ENCODE results near the gene CASZ1.

CASZ1 gene

DNA sequence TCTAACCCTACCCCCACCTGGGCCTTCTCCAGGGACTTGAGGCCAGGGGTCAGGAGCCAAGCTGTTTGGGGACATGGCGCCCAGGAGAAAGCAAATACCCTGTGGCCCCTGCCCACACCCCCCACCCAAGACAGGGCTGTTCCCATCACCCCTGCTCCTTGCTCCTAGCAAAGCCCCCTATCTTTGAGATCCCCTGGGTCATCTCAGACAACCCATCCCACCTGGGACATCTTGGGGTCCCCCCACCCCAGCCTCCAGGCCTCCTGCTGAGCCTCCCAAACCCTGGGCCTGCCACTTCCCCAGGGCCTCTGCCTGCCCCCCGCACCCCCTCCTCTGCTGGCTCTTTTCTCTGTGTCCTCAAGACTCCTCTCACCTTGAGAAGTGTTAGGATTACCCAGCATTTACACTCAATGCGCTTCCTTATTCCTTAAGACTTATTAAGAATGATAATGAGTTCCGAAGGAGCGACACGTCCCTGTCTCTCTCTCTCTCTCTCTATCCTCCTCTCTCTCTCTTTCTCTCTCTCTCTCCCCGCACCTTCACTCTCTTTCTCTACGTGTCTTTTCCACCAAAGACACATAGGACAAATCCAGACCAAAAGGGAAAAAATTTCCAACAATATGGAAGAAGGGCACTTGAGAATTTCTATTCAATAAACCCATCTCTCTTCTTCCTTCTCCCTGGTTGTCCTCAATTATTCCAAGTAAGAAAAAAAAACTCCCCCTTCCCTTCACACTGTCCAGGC, 7.2 kb downstream of the CASZ1 start:
- H3K4me1 ChIP-seq (ENCODE audit: control insufficient read depth, low read depth, low read length) = peaks cover 21% of the 10 kb centered on the region
- no peaks in the 10 kb centered on the region for H3K36me3 ChIP-seq (ENCODE audit: control insufficient read depth, low read depth, low read length)
- no peaks in the 10 kb centered on the region for H3K9me3 ChIP-seq (ENCODE audit: control insufficient read depth, low read depth, low read length)
- no peak overlapping the region for H3K4me3 ChIP-seq (ENCODE audit: low read length)
- H3K9ac ChIP-seq (ENCODE audit: low read length) = no peak overlapping the region
- H3K27me3 ChIP-seq (ENCODE audit: control insufficient read depth, insufficient read depth, low read length) = peaks cover 38% of the 10 kb centered on the region
- H3K27ac ChIP-seq (ENCODE audit: low read length) = no peak overlapping the region

GRCh38 chr1:10788592-10789006, 7.8 kb downstream of the CASZ1 start:
- Histone ChIP-seq H3K36me3 (ENCODE audit: control insufficient read depth, low read depth, low read length) (no peaks in the 10 kb centered on the region), H3K9ac (ENCODE audit: low read length) (no peak overlapping the region), H3K4me1 (ENCODE audit: control insufficient read depth, low read depth, low read length) (peaks cover 19% of the 10 kb centered on the region), H3K9me3 (ENCODE audit: control insufficient read depth, low read depth, low read length) (no peaks in the 10 kb centered on the region), H3K27ac (ENCODE audit: low read length) (no peak overlapping the region), H3K27me3 (ENCODE audit: control insufficient read depth, insufficient read depth, low read length) (peaks cover 32% of the 10 kb centered on the region), H3K4me3 (ENCODE audit: low read length) (no peak overlapping the region)

DNA sequence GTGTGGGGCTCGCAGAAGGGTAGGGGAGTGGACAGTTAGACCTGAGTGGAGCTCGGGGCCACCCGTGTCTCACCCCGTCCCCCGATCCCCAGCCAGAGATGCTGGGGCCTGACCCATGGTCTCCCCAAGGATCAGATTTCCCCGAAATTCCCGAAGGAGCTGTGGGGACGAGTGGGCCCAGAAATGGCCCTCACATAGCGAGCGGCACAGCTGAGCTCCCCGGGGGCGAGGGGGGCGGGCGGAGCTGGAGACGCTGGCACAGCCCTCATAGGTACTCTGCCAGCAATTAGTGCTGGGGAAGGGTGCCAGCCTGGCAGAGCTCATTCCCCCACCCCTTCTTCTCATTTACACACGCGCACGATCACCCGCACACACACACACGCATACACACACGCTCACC, 9.2 kb downstream of the CASZ1 start:
- Histone ChIP-seq H3K27ac (ENCODE audit: low read length) (no peak overlapping the region), H3K27me3 (ENCODE audit: control insufficient read depth, insufficient read depth, low read length) (peaks cover 19% of the 10 kb centered on the region), H3K9ac (ENCODE audit: low read length) (no peak overlapping the region), H3K9me3 (ENCODE audit: control insufficient read depth, low read depth, low read length) (no peaks in the 10 kb centered on the region), H3K36me3 (ENCODE audit: control insufficient read depth, low read depth, low read length) (no peaks in the 10 kb centered on the region), H3K4me1 (ENCODE audit: control insufficient read depth, low read depth, low read length) (peaks cover 10% of the 10 kb centered on the region), H3K4me3 (ENCODE audit: low read length) (no peak overlapping the region)

- Histone ChIP-seq H3K4me1 (ENCODE audit: control insufficient read depth, low read depth, low read length) (peaks cover under 1% of the 10 kb centered on the region), H3K9me3 (ENCODE audit: control insufficient read depth, low read depth, low read length) (no peaks in the 10 kb centered on the region), H3K27ac (ENCODE audit: low read length) (no peak overlapping the region), H3K36me3 (ENCODE audit: control insufficient read depth, low read depth, low read length) (no peaks in the 10 kb centered on the region), H3K4me3 (ENCODE audit: low read length) (no peak overlapping the region), H3K27me3 (ENCODE audit: control insufficient read depth, insufficient read depth, low read length) (peaks cover 7% of the 10 kb centered on the region), H3K9ac (ENCODE audit: low read length) (no peak overlapping the region)
Observed at GRCh38 chr1:10785728-10786638, 10.5 kb downstream of the CASZ1 start.

DNA sequence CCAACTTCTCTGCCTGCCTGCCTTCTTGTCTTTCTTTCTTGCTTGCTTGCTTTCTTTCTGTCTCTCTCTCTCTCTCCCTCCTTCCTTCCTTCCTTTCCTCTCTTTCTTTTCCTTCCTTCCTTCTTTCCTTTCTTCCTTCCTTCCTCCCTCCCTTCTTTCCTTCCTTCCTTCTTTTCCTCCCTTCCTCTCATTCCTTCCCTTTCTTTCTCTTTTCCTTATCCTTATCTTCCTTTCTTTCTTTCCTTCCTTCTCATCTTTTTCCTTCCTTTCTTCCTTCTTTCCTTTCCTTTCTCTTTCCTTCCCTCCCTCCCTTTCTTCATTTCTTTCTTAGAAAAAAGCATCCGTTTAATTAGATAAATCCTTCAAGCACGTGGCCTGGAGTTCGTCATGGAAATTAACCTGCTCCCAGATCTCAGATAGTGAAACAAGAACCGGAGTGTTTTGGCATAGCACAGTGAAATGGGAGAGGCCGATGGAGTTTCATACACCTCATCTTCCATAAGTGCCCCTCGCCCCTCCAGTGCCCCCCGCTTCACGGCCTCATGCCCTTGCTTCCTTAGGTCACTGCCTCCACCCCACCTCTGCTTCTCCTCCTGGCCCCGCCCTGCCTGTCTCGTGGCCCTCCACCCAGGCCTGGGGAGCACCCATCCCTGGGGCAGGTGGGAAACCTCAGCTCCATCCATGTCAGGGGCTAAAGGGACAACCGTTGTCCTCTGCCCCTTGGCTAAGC, 11.3 kb downstream of the CASZ1 start:
- Histone ChIP-seq H3K27me3 (ENCODE audit: control insufficient read depth, insufficient read depth, low read length) (no peaks in the 10 kb centered on the region), H3K27ac (ENCODE audit: low read length) (no peak overlapping the region), H3K9me3 (ENCODE audit: control insufficient read depth, low read depth, low read length) (no peaks in the 10 kb centered on the region), H3K9ac (ENCODE audit: low read length) (no peak overlapping the region), H3K36me3 (ENCODE audit: control insufficient read depth, low read depth, low read length) (no peaks in the 10 kb centered on the region), H3K4me3 (ENCODE audit: low read length) (no peak overlapping the region), H3K4me1 (ENCODE audit: control insufficient read depth, low read depth, low read length) (no peaks in the 10 kb centered on the region)

DNA sequence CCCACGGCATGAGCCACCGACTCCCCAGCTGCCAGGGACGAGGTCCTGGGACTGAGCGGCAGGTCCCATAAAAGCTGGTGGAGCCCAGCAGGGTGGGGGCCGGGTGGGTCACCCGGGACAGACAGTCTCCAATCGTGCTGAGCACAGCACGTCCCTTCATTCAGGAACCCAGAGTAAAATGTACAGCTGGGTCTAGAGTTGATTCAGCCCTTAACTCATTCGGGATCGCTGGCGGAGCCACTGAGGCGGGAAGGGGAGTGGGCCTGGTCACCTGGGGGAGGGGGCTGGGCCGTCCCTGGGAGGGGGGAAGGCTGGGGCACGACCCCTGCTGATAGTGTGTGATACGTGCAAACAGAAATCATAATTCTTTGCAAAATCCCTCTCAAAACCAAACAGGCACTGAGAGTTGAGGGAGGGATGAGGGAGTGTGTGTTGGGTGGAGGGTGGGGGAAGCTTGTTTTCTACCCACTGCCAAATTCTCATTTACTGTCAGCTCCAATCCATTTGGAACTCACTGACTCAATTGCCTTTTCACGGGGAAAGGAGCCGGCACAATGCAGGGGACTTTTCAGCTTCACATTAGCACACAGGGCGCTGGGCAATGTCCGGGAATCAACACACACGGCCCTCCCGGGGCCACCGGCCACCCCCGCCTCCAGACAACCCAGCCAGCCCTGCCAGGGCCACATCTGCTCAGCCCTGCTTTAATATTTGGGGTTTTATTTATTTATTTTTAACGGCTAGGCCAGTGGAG, 13.8 kb downstream of the CASZ1 start:
- H3K27me3 ChIP-seq (ENCODE audit: control insufficient read depth, insufficient read depth, low read length) = no peaks in the 10 kb centered on the region
- H3K9me3 ChIP-seq (ENCODE audit: control insufficient read depth, low read depth, low read length) = no peaks in the 10 kb centered on the region
- no peaks in the 10 kb centered on the region for H3K36me3 ChIP-seq (ENCODE audit: control insufficient read depth, low read depth, low read length)
- H3K27ac ChIP-seq (ENCODE audit: low read length) = no peak overlapping the region
- H3K9ac ChIP-seq (ENCODE audit: low read length) = no peak overlapping the region
- H3K4me3 ChIP-seq (ENCODE audit: low read length) = no peak overlapping the region
- H3K4me1 ChIP-seq (ENCODE audit: control insufficient read depth, low read depth, low read length) = no peaks in the 10 kb centered on the region

DNA sequence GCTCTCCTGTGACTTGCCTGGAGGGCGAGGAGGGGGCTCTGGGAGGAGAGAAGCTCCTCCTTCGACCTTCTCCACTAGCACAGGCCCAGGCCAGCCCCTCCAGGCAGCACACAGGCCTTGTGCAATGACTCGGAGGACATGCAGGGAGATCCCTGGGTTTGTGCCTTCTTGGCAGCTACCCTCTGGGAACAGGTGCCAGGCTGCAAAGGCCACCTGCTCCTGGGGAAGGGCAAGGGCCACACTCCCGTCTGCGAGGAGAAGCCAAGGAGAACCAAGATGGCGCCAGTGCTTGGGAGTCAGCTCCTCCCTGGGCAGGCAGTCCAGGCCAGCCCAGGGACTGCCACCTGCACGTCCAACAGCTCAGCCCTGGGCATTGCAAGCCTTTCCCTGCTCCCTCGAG, 15.3 kb downstream of the CASZ1 start:
- Histone ChIP-seq H3K27me3 (ENCODE audit: control insufficient read depth, insufficient read depth, low read length) (no peaks in the 10 kb centered on the region), H3K9me3 (ENCODE audit: control insufficient read depth, low read depth, low read length) (no peaks in the 10 kb centered on the region), H3K9ac (ENCODE audit: low read length) (no peak overlapping the region), H3K4me1 (ENCODE audit: control insufficient read depth, low read depth, low read length) (no peaks in the 10 kb centered on the region), H3K36me3 (ENCODE audit: control insufficient read depth, low read depth, low read length) (no peaks in the 10 kb centered on the region), H3K4me3 (ENCODE audit: low read length) (no peak overlapping the region), H3K27ac (ENCODE audit: low read length) (no peak overlapping the region)

DNA sequence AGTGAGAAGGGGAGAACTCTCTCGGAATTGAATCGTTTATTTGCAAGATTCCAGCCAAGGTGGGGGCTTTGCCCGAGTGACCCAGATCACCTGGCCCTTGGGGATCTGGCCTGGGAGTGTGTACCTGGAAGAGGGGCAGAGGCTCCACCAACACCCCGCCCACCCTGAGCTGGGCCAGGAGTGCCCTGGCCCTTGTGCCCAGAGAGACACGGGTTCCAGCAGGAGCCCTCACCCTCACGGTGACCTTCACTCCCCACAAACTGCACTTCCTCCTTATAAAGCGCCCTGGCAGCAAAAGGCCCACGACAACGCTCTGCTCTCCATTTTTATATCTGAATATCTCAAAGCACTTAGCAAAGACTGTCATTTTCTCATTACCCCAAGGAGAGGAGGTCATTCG, 16.6 kb downstream of the CASZ1 start:
- no peak overlapping the region for H3K27ac ChIP-seq (ENCODE audit: low read length)
- H3K9me3 ChIP-seq (ENCODE audit: control insufficient read depth, low read depth, low read length) = no peaks in the 10 kb centered on the region
- no peaks in the 10 kb centered on the region for H3K36me3 ChIP-seq (ENCODE audit: control insufficient read depth, low read depth, low read length)
- no peaks in the 10 kb centered on the region for H3K4me1 ChIP-seq (ENCODE audit: control insufficient read depth, low read depth, low read length)
- H3K4me3 ChIP-seq (ENCODE audit: low read length) = no peak overlapping the region
- H3K27me3 ChIP-seq (ENCODE audit: control insufficient read depth, insufficient read depth, low read length) = no peaks in the 10 kb centered on the region
- no peak overlapping the region for H3K9ac ChIP-seq (ENCODE audit: low read length)

GRCh38 chr1:10779201-10779600, 17.2 kb downstream of the CASZ1 start:
- no peaks in the 10 kb centered on the region for H3K9me3 ChIP-seq (ENCODE audit: control insufficient read depth, low read depth, low read length)
- H3K27ac ChIP-seq (ENCODE audit: low read length) = no peak overlapping the region
- H3K36me3 ChIP-seq (ENCODE audit: control insufficient read depth, low read depth, low read length) = no peaks in the 10 kb centered on the region
- no peak overlapping the region for H3K4me3 ChIP-seq (ENCODE audit: low read length)
- H3K9ac ChIP-seq (ENCODE audit: low read length) = no peak overlapping the region
- H3K27me3 ChIP-seq (ENCODE audit: control insufficient read depth, insufficient read depth, low read length) = no peaks in the 10 kb centered on the region
- no peaks in the 10 kb centered on the region for H3K4me1 ChIP-seq (ENCODE audit: control insufficient read depth, low read depth, low read length)

DNA sequence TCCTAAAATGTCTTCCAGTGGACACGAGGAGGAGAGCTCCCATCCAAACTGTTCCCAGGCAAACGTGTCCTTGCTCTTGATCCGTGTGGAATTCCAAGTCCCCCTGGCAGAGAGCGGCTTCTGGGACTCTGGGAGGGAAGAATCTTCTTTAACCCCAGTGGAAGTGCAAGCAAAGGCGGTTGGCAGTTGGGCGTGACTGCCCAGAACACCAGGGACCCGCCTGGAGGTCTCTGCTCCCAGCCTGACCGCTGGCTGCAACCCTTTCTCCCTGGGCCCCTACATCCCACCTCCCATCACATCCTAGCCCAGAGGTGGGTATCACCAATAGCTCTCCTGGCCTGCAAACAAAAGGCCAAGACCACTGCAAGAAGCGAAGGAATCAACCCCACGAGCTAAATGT, 17.8 kb downstream of the CASZ1 start:
- H3K27me3 ChIP-seq (ENCODE audit: control insufficient read depth, insufficient read depth, low read length) = no peaks in the 10 kb centered on the region
- H3K4me3 ChIP-seq (ENCODE audit: low read length) = no peak overlapping the region
- no peak overlapping the region for H3K9ac ChIP-seq (ENCODE audit: low read length)
- H3K4me1 ChIP-seq (ENCODE audit: control insufficient read depth, low read depth, low read length) = no peaks in the 10 kb centered on the region
- H3K36me3 ChIP-seq (ENCODE audit: control insufficient read depth, low read depth, low read length) = no peaks in the 10 kb centered on the region
- no peaks in the 10 kb centered on the region for H3K9me3 ChIP-seq (ENCODE audit: control insufficient read depth, low read depth, low read length)
- no peak overlapping the region for H3K27ac ChIP-seq (ENCODE audit: low read length)

Measured in iPS-18a (cell line).